MCF 10A (cell line): ENCODE measurements around the gene SMAP1. TPM values are rescaled to one million over a fixed set of nuclear protein-coding genes. Genes with fewer than 3 reads are reported as not detected.
"Not testable (repeated sequence)": the region's sequence is repeated elsewhere in the genome, so short reads cannot be mapped to it uniquely, and the experiment has no call there.

Experiments
- BruUV-seq: library from RNA; stranded (reverse); fragments of 400-500 nt; replicated peaks from 2 replicates; lab custom pipeline; 2021; lab: Mats Ljungman, UMichigan
- CTCF ChIA-PET: fragments of 300-600 bp; sonication (Branson Sonifier 250); formaldehyde crosslinking; extraction: SDS; loops from one replicate; lab custom pipeline; 2021; ENCODE audit warnings: antibody characterized with exemption, inconsistent platforms; lab: Yijun Ruan, JAX
- POLR2A ChIA-PET: fragments of 300-600, 350-650 bp; sonication (Branson Sonifier 250); formaldehyde crosslinking; extraction: SDS; loops from one replicate; lab custom pipeline; 2020; ENCODE audit warnings: antibody characterized with exemption, inconsistent platforms; lab: Yijun Ruan, JAX
- DNase-seq: peaks from one replicate; pipeline ENCODE4 v3.0.0-alpha.2; 2018; ENCODE audit not compliant: unreplicated experiment
- H3K27ac Mint-ChIP-seq: one replicate; pipeline ENCODE4 v1.8.0; 2022; ENCODE audit warnings: mild to moderate bottlenecking, low read depth, mixed read lengths; ENCODE audit not compliant: unreplicated experiment
- H3K27me3 Mint-ChIP-seq: one replicate; pipeline ENCODE4 v1.8.0; 2022; ENCODE audit warnings: mixed read lengths; ENCODE audit not compliant: insufficient read depth, unreplicated experiment
- H3K36me3 Mint-ChIP-seq: one replicate; pipeline ENCODE4 v1.8.0; 2022; ENCODE audit warnings: mild to moderate bottlenecking, moderate library complexity, mixed read lengths; ENCODE audit not compliant: insufficient read depth, unreplicated experiment
- H3K4me1 Mint-ChIP-seq: one replicate; pipeline ENCODE4 v1.8.0; 2022; ENCODE audit warnings: mixed read lengths; ENCODE audit not compliant: insufficient read depth, unreplicated experiment
- H3K4me3 Mint-ChIP-seq: one replicate; pipeline ENCODE4 v1.8.0; 2022; ENCODE audit warnings: mild to moderate bottlenecking, moderate library complexity, mixed read lengths; ENCODE audit not compliant: unreplicated experiment
- H3K9me3 Mint-ChIP-seq: one replicate; pipeline ENCODE4 v1.8.0; 2022; ENCODE audit warnings: mixed read lengths; ENCODE audit not compliant: unreplicated experiment
- CTCF ChIP-seq: fragments of 200-600 bp; IDR thresholded peaks from one replicate; pipeline ENCODE4 v1.8.0; 2022; ENCODE audit warnings: antibody characterized with exemption, mild to moderate bottlenecking; ENCODE audit not compliant: unreplicated experiment
- intact Hi-C: fragments of 100-400 bp; cut with micrococcal nuclease; formaldehyde crosslinking; loops from 2 replicates; pipeline ENCODE4 v1.14.1; 2022
- total RNA-seq: library from RNA; stranded (reverse); gene quantifications from 2 replicates; pipeline ENCODE4 v1.2.3, GENCODE V29; 2022

Gene SMAP1
- total RNA-seq, 1 experiment from 2014 or later: 26.5 TPM

GRCh38 chr6:70734979-70735378, 67.3 kb downstream of the SMAP1 start:
- peaks cover 6% of the 10 kb centered on the region for H3K36me3 Mint-ChIP-seq
- BruUV-seq: no TSS peak
- POLR2A ChIA-PET: no interaction called here

GRCh38 chr6:70735513-70735912, 67.8 kb downstream of the SMAP1 start:
- intact Hi-C loops: no loop called here
- ChIA-PET CTCF (no interaction called here), POLR2A (no interaction called here)
- no TSS peak for BruUV-seq
- no peaks in the 10 kb centered on the region for H3K27me3 Mint-ChIP-seq
- no peak for DNase-seq
- no peak for TF ChIP-seq CTCF
- H3K4me3 Mint-ChIP-seq: no peak overlapping the region
- H3K27ac Mint-ChIP-seq: no peak overlapping the region
- H3K36me3 Mint-ChIP-seq: peaks cover 6% of the 10 kb centered on the region
- H3K4me1 Mint-ChIP-seq: no peaks in the 10 kb centered on the region
- H3K9me3 Mint-ChIP-seq: no peaks in the 10 kb centered on the region

More at GRCh38 chr6:70734979-70735378, 67.3 kb downstream of the SMAP1 start:
- Mint-ChIP-seq H3K27ac (no peak overlapping the region), H3K27me3 (no peaks in the 10 kb centered on the region), H3K4me1 (no peaks in the 10 kb centered on the region), H3K9me3 (no peaks in the 10 kb centered on the region), H3K4me3 (no peak overlapping the region)
- no peak for DNase-seq
- intact Hi-C loops: no loop called here
- CTCF ChIA-PET: no interaction called here
- TF ChIP-seq CTCF: no peak

GRCh38 chr6:70738028-70738427, 70.3 kb downstream of the SMAP1 start:
- no peak for DNase-seq
- Mint-ChIP-seq H3K4me1 (no peaks in the 10 kb centered on the region), H3K4me3 (no peak overlapping the region), H3K9me3 (no peaks in the 10 kb centered on the region), H3K27ac (no peak overlapping the region), H3K27me3 (no peaks in the 10 kb centered on the region), H3K36me3 (peaks cover 6% of the 10 kb centered on the region)
- ChIA-PET POLR2A (no interaction called here), CTCF (interaction anchor here (0.6 kb wide), 1 partner anchor 221 kb away, joined by 4 read pairs; no protein-coding TSS in a partner anchor)
- no peak for TF ChIP-seq CTCF
- intact Hi-C loops: no loop called here
- no TSS peak for BruUV-seq

- no peak for TF ChIP-seq CTCF
- Mint-ChIP-seq H3K4me1 (no peaks in the 10 kb centered on the region), H3K9me3 (no peaks in the 10 kb centered on the region), H3K4me3 (no peak overlapping the region), H3K27ac (no peak overlapping the region), H3K27me3 (no peaks in the 10 kb centered on the region), H3K36me3 (no peaks in the 10 kb centered on the region)
- no TSS peak for BruUV-seq
- ChIA-PET CTCF (no interaction called here), POLR2A (no interaction called here)
- intact Hi-C loops: no loop called here
- DNase-seq: no peak
Measured at GRCh38 chr6:70739534-70739933, 71.9 kb downstream of the SMAP1 start.

- H3K36me3 Mint-ChIP-seq, H3K4me1 Mint-ChIP-seq, H3K9me3 Mint-ChIP-seq, H3K27me3 Mint-ChIP-seq, H3K4me3 Mint-ChIP-seq, POLR2A ChIA-PET, H3K27ac Mint-ChIP-seq, BruUV-seq, intact Hi-C loops, DNase-seq: not testable (repeated sequence)
- CTCF ChIA-PET: interaction anchor here (1.2 kb wide), 1 partner anchor 34 kb away, joined by 4 read pairs; no protein-coding TSS in a partner anchor
Measured at GRCh38 chr6:70740746-70741145, 73.1 kb downstream of the SMAP1 start.

- CTCF ChIA-PET, H3K27ac Mint-ChIP-seq, POLR2A ChIA-PET, DNase-seq, H3K4me1 Mint-ChIP-seq, BruUV-seq, H3K27me3 Mint-ChIP-seq, H3K9me3 Mint-ChIP-seq, H3K36me3 Mint-ChIP-seq, H3K4me3 Mint-ChIP-seq, intact Hi-C loops: not testable (repeated sequence)
Measured at GRCh38 chr6:70742462-70742861, 74.8 kb downstream of the SMAP1 start.
